GM23338 (cell line): Measurements from ENCODE around the gene ARMC7.
"Not testable (repeated sequence)": the region's sequence is repeated elsewhere in the genome, so short reads cannot be mapped to it uniquely, and the experiment has no call there.

ENCODE experiments used
- CREB1 ChIP-seq: fragments of 250-450 bp; sonication (Bioruptor Pico); IDR thresholded peaks from 2 replicates; pipeline ENCODE4 v1.5.0; 2020; ENCODE audit warnings: low read depth, mild to moderate bottlenecking, moderate library complexity
- EZH2 ChIP-seq: fragments of 200-600 bp; sonication (generic); IDR thresholded peaks from one replicate; pipeline ENCODE4 v1.8.0; 2017; ENCODE audit warnings: antibody characterized with exemption, mild to moderate bottlenecking, low read depth; ENCODE audit not compliant: unreplicated experiment
- EZH2phosphoT487 ChIP-seq: fragments of 200-600 bp; sonication (generic); IDR thresholded peaks from one replicate; pipeline ENCODE4 v1.8.1; 2018; ENCODE audit warnings: antibody characterized with exemption; ENCODE audit not compliant: unreplicated experiment
- JUNB ChIP-seq: IDR thresholded peaks from one replicate; pipeline ENCODE4 v1.6.1; 2016; ENCODE audit warnings: antibody characterized with exemption; ENCODE audit not compliant: unreplicated experiment
- NANOG ChIP-seq: IDR thresholded peaks from 2 replicates; pipeline ENCODE4 v1.6.1; 2016; ENCODE audit warnings: antibody characterized with exemption, borderline replicate concordance
- POLR2AphosphoS5 ChIP-seq: IDR thresholded peaks from 2 replicates; pipeline ENCODE4 v1.6.1; 2016; ENCODE audit warnings: antibody characterized with exemption, low read depth
- STAT1 ChIP-seq: IDR thresholded peaks from one replicate; pipeline ENCODE4 v1.6.1; 2016; ENCODE audit warnings: antibody characterized with exemption; ENCODE audit not compliant: unreplicated experiment
- ZNF114 ChIP-seq: fragments of 250-450 bp; sonication (Bioruptor Pico); IDR thresholded peaks from 2 replicates; pipeline ENCODE4 v1.5.0; 2020; ENCODE audit warnings: mild to moderate bottlenecking, moderate library complexity
- ZNF331 ChIP-seq: fragments of 250-450 bp; sonication (Bioruptor Pico); IDR thresholded peaks from 2 replicates; pipeline ENCODE4 v1.5.0; 2020; ENCODE audit warnings: low read depth, mild to moderate bottlenecking, moderate library complexity
- TF ChIP-seq, protein P1 (sequence below), 2 experiments: fragments of 200-600 bp in 1 of 2; sonication (generic) in 1 of 2; conservative IDR thresholded peaks; 2 replicates each; pipeline versions ENCODE4 v1.5.1 to v1.6.1; 2016 to 2017; ENCODE audit warnings: antibody characterized with exemption in 2 of 2, low read depth in 2 of 2, mild to moderate bottlenecking in 2 of 2, moderate library complexity in 1 of 2
- TF ChIP-seq, protein P2 (sequence below): IDR thresholded peaks from one replicate; pipeline ENCODE4 v1.6.1; 2018; ENCODE audit warnings: antibody characterized with exemption; ENCODE audit not compliant: unreplicated experiment
- TF ChIP-seq, protein P3 (sequence below): fragments of 250-450 bp; sonication (Bioruptor Pico); IDR thresholded peaks from 2 replicates; pipeline ENCODE4 v1.5.0; 2020; ENCODE audit warnings: mild to moderate bottlenecking, moderate library complexity
- TF ChIP-seq, protein P4 (sequence below): IDR thresholded peaks from 2 replicates; pipeline ENCODE4 v1.6.1; 2016; ENCODE audit warnings: antibody characterized with exemption

DNA sequence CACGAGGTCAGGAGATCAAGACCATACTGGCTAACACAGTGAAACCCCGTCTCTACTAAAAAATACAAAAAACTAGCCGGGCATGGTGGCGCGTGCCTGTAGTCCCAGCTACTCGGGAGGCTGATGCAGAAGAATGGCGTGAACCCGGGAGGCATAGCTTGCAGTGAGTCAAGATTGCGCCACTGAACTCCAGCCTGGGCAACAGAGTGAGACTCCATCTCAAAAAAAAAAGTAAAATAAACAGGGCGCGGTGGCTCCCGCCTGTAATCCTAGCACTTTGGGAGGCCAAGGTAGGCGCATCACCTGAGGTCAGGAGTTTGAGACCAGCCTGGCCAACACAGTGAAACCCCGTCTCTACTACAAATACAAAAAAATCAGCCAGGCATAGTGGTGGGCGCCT is 54.8 kb downstream of the ARMC7 start:
- TF ChIP-seq EZH2; EZH2phosphoT487; POLR2AphosphoS5; STAT1; ZNF114 (CRISPR knock-in tag); CREB1 (CRISPR knock-in tag); NANOG; JUNB; ZNF331 (CRISPR knock-in tag): not testable (repeated sequence)
- TF ChIP-seq, protein P1, sequence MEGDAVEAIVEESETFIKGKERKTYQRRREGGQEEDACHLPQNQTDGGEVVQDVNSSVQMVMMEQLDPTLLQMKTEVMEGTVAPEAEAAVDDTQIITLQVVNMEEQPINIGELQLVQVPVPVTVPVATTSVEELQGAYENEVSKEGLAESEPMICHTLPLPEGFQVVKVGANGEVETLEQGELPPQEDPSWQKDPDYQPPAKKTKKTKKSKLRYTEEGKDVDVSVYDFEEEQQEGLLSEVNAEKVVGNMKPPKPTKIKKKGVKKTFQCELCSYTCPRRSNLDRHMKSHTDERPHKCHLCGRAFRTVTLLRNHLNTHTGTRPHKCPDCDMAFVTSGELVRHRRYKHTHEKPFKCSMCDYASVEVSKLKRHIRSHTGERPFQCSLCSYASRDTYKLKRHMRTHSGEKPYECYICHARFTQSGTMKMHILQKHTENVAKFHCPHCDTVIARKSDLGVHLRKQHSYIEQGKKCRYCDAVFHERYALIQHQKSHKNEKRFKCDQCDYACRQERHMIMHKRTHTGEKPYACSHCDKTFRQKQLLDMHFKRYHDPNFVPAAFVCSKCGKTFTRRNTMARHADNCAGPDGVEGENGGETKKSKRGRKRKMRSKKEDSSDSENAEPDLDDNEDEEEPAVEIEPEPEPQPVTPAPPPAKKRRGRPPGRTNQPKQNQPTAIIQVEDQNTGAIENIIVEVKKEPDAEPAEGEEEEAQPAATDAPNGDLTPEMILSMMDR (conservative IDR thresholded peaks at IDR 0.05; ENCODE audit: low read depth in 2 of 2) = not testable (repeated sequence)
- TF ChIP-seq, protein P2, sequence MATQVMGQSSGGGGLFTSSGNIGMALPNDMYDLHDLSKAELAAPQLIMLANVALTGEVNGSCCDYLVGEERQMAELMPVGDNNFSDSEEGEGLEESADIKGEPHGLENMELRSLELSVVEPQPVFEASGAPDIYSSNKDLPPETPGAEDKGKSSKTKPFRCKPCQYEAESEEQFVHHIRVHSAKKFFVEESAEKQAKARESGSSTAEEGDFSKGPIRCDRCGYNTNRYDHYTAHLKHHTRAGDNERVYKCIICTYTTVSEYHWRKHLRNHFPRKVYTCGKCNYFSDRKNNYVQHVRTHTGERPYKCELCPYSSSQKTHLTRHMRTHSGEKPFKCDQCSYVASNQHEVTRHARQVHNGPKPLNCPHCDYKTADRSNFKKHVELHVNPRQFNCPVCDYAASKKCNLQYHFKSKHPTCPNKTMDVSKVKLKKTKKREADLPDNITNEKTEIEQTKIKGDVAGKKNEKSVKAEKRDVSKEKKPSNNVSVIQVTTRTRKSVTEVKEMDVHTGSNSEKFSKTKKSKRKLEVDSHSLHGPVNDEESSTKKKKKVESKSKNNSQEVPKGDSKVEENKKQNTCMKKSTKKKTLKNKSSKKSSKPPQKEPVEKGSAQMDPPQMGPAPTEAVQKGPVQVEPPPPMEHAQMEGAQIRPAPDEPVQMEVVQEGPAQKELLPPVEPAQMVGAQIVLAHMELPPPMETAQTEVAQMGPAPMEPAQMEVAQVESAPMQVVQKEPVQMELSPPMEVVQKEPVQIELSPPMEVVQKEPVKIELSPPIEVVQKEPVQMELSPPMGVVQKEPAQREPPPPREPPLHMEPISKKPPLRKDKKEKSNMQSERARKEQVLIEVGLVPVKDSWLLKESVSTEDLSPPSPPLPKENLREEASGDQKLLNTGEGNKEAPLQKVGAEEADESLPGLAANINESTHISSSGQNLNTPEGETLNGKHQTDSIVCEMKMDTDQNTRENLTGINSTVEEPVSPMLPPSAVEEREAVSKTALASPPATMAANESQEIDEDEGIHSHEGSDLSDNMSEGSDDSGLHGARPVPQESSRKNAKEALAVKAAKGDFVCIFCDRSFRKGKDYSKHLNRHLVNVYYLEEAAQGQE = not testable (repeated sequence)
- TF ChIP-seq, protein P3, sequence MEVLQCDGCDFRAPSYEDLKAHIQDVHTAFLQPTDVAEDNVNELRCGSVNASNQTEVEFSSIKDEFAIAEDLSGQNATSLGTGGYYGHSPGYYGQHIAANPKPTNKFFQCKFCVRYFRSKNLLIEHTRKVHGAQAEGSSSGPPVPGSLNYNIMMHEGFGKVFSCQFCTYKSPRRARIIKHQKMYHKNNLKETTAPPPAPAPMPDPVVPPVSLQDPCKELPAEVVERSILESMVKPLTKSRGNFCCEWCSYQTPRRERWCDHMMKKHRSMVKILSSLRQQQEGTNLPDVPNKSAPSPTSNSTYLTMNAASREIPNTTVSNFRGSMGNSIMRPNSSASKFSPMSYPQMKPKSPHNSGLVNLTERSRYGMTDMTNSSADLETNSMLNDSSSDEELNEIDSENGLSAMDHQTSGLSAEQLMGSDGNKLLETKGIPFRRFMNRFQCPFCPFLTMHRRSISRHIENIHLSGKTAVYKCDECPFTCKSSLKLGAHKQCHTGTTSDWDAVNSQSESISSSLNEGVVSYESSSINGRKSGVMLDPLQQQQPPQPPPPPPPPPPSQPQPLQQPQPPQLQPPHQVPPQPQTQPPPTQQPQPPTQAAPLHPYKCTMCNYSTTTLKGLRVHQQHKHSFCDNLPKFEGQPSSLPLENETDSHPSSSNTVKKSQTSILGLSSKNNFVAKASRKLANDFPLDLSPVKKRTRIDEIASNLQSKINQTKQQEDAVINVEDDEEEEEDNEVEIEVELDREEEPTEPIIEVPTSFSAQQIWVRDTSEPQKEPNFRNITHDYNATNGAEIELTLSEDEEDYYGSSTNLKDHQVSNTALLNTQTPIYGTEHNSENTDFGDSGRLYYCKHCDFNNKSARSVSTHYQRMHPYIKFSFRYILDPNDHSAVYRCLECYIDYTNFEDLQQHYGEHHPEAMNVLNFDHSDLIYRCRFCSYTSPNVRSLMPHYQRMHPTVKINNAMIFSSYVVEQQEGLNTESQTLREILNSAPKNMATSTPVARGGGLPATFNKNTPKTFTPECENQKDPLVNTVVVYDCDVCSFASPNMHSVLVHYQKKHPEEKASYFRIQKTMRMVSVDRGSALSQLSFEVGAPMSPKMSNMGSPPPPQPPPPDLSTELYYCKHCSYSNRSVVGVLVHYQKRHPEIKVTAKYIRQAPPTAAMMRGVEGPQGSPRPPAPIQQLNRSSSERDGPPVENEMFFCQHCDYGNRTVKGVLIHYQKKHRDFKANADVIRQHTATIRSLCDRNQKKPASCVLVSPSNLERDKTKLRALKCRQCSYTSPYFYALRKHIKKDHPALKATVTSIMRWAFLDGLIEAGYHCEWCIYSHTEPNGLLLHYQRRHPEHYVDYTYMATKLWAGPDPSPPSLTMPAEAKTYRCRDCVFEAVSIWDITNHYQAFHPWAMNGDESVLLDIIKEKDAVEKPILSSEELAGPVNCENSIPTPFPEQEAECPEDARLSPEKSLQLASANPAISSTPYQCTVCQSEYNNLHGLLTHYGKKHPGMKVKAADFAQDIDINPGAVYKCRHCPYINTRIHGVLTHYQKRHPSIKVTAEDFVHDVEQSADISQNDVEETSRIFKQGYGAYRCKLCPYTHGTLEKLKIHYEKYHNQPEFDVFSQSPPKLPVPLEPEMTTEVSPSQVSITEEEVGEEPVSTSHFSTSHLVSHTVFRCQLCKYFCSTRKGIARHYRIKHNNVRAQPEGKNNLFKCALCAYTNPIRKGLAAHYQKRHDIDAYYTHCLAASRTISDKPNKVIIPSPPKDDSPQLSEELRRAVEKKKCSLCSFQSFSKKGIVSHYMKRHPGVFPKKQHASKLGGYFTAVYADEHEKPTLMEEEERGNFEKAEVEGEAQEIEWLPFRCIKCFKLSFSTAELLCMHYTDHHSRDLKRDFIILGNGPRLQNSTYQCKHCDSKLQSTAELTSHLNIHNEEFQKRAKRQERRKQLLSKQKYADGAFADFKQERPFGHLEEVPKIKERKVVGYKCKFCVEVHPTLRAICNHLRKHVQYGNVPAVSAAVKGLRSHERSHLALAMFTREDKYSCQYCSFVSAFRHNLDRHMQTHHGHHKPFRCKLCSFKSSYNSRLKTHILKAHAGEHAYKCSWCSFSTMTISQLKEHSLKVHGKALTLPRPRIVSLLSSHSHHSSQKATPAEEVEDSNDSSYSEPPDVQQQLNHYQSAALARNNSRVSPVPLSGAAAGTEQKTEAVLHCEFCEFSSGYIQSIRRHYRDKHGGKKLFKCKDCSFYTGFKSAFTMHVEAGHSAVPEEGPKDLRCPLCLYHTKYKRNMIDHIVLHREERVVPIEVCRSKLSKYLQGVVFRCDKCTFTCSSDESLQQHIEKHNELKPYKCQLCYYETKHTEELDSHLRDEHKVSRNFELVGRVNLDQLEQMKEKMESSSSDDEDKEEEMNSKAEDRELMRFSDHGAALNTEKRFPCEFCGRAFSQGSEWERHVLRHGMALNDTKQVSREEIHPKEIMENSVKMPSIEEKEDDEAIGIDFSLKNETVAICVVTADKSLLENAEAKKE (CRISPR knock-in tag) = not testable (repeated sequence)
- TF ChIP-seq, protein P4, sequence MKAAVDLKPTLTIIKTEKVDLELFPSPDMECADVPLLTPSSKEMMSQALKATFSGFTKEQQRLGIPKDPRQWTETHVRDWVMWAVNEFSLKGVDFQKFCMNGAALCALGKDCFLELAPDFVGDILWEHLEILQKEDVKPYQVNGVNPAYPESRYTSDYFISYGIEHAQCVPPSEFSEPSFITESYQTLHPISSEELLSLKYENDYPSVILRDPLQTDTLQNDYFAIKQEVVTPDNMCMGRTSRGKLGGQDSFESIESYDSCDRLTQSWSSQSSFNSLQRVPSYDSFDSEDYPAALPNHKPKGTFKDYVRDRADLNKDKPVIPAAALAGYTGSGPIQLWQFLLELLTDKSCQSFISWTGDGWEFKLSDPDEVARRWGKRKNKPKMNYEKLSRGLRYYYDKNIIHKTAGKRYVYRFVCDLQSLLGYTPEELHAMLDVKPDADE = not testable (repeated sequence)
